HepG2 (cell line): Measurements from ENCODE around the gene ZMIZ1. TPM values are rescaled to one million over a fixed set of nuclear protein-coding genes. Genes with fewer than 3 reads are reported as not detected.

ENCODE experiments used
- ATAC-seq: fragments of 200-7000 bp; cut with Tn5 transposase; 3 replicates; pipeline ENCODE4 v1.9.1; 2020; ENCODE audit warnings: mild to moderate bottlenecking, moderate library complexity
- BruUV-seq: library from RNA; stranded (reverse); fragments of 400-500 nt; replicated peaks from 2 replicates; lab custom pipeline; 2021; lab: Mats Ljungman, UMichigan
- CTCF ChIA-PET: fragments of 300-600 bp; formaldehyde crosslinking; extraction: SDS; loops from one replicate; lab custom pipeline; 2021; ENCODE audit warnings: low total read pairs, inconsistent platforms, low intra/inter-chr PET ratio; lab: Yijun Ruan, JAX
- POLR2A ChIA-PET: fragments of 350-600 bp; sonication (Branson Sonifier 250); formaldehyde crosslinking; loops from one replicate; lab custom pipeline; 2020; ENCODE audit warnings: antibody characterized with exemption, inconsistent platforms; lab: Yijun Ruan, JAX
- DNase-seq: peaks from one replicate; pipeline ENCODE4 v3.0.0-alpha.2; 2015; ENCODE audit warnings: low spot score
- FAIRE-seq: peaks from 3 replicates; lab custom pipeline; 2011; peaks lifted over from hg19 to GRCh38; lab: Jason Lieb, UNC
- H2AFZ ChIP-seq: one replicate; pipeline ENCODE4 v1.6.1; 2011; ENCODE audit warnings: low read length, inconsistent platforms
- H3K27ac ChIP-seq: fragments of 300-600 bp; 3 replicates; pipeline ENCODE4 v1.8.0; 2011; ENCODE audit warnings: mixed run types, mild to moderate bottlenecking, mixed read lengths, low read length, inconsistent platforms; ENCODE audit not compliant: insufficient read depth; ENCODE audit errors: extremely low read length
- H3K27me3 ChIP-seq, 2 experiments: fragments of 200-600 bp in 1 of 2; 2 replicates in 1 of 2; 3 replicates in 1 of 2; pipeline versions ENCODE4 v1.6.0 to v1.8.0; 2011; ENCODE audit warnings: low read length in 2 of 2, mild to moderate bottlenecking in 2 of 2, moderate library complexity in 2 of 2, inconsistent platforms in 1 of 2; ENCODE audit not compliant: insufficient read depth in 2 of 2, control insufficient read depth in 1 of 2
- H3K36me3 ChIP-seq, 2 experiments: fragments of 200-600 bp in 1 of 2; replicated peaks in 1 of 2; 2 replicates in 1 of 2; 3 replicates in 1 of 2; pipeline versions ENCODE4 v1.5.1 to v1.8.0; 2011; ENCODE audit warnings: low read length in 2 of 2, inconsistent platforms in 1 of 2; ENCODE audit not compliant: insufficient read depth in 2 of 2, control insufficient read depth in 1 of 2
- H3K4me1 ChIP-seq: 2 replicates; pipeline ENCODE4 v1.5.1; 2012; ENCODE audit warnings: low read length, inconsistent platforms; ENCODE audit not compliant: insufficient read depth
- H3K4me2 ChIP-seq: 2 replicates; pipeline ENCODE4 v1.6.0; 2011; ENCODE audit warnings: low read depth, low read length, inconsistent platforms
- H3K4me3 ChIP-seq, 3 experiments: fragments of 200-600 bp in 1 of 3; sonication (generic), shearing (Covaris generic) in 1 of 3; replicated peaks in 1 of 3; 2 replicates each; pipeline ENCODE4 v1.5.1; 2011 to 2016; ENCODE audit warnings: low read length in 3 of 3, inconsistent platforms in 2 of 3, low read depth in 2 of 3, mild to moderate bottlenecking in 2 of 3, control low read depth in 1 of 3, mixed read lengths in 1 of 3; ENCODE audit not compliant: insufficient read depth in 1 of 3
- H3K79me2 ChIP-seq: one replicate; pipeline ENCODE4 v1.6.1; 2011; ENCODE audit warnings: low read length, inconsistent platforms; ENCODE audit not compliant: insufficient read depth
- H3K9ac ChIP-seq: 2 replicates; pipeline ENCODE4 v1.6.0; 2011; ENCODE audit warnings: mild to moderate bottlenecking, low read depth, low read length, inconsistent platforms; ENCODE audit not compliant: insufficient read depth
- H3K9me3 ChIP-seq: 2 replicates; pipeline ENCODE4 v1.5.1; 2012; ENCODE audit warnings: mild to moderate bottlenecking, low read length
- H4K20me1 ChIP-seq: 2 replicates; pipeline ENCODE4 v1.6.0; 2011; ENCODE audit warnings: inconsistent platforms, mild to moderate bottlenecking, low read length, moderate library complexity; ENCODE audit not compliant: insufficient read depth
- AGO2 ChIP-seq: fragments of 200-400 bp; formaldehyde crosslinking; optimal IDR thresholded peaks from 2 replicates; pipeline ENCODE3; 2017; ENCODE audit warnings: mild to moderate bottlenecking, low read depth, low read length, moderate library complexity
- CEBPG ChIP-seq: IDR thresholded peaks from 2 replicates; pipeline ENCODE4 v1.6.1; 2016
- DNMT3B ChIP-seq: conservative IDR thresholded peaks from 2 replicates; pipeline ENCODE4 v1.6.1; 2016; ENCODE audit warnings: missing biosample characterization, control low read depth
- FOXP1 ChIP-seq, 2 experiments: fragments of 450-650 bp in 1 of 2; IDR thresholded peaks; 2 replicates each; pipeline ENCODE4 v1.6.1; 2017 to 2018; ENCODE audit warnings: antibody characterized with exemption in 1 of 2
- HNRNPLL ChIP-seq: fragments of 200-400 bp; formaldehyde crosslinking; IDR thresholded peaks from 2 replicates; pipeline ENCODE4 v1.6.1; 2017; ENCODE audit warnings: mild to moderate bottlenecking, low read depth, low read length; ENCODE audit not compliant: poor library complexity, severe bottlenecking
- HOXA7 ChIP-seq: sonication (generic); formaldehyde crosslinking; IDR thresholded peaks from 2 replicates; pipeline ENCODE4 v1.8.1; 2022; ENCODE audit warnings: mild to moderate bottlenecking, missing genetic modification reagents, moderate library complexity
- PHF5A ChIP-seq: IDR thresholded peaks from one replicate; pipeline ENCODE4 v1.6.1; 2018; ENCODE audit warnings: low read depth, missing genetic modification reagents; ENCODE audit not compliant: unreplicated experiment
- RBM22 ChIP-seq: fragments of 200-400 bp; formaldehyde crosslinking; optimal IDR thresholded peaks from 2 replicates; pipeline ENCODE3; 2017; ENCODE audit warnings: mild to moderate bottlenecking, low read length, moderate library complexity
- SMYD3 ChIP-seq: sonication (generic); formaldehyde crosslinking; IDR thresholded peaks from 2 replicates; pipeline ENCODE4 v1.8.1; 2023; ENCODE audit warnings: mild to moderate bottlenecking, missing genetic modification reagents
- TBP ChIP-seq: sonication (generic); formaldehyde crosslinking; IDR thresholded peaks from 2 replicates; pipeline ENCODE4 v1.5.0; 2020; ENCODE audit warnings: missing genetic modification reagents
- TERF1 ChIP-seq: sonication (generic); formaldehyde crosslinking; IDR thresholded peaks from 2 replicates; pipeline ENCODE4 v1.8.0; 2022; ENCODE audit warnings: mild to moderate bottlenecking, missing genetic modification reagents, moderate library complexity
- ZNF234 ChIP-seq: sonication (generic); formaldehyde crosslinking; conservative IDR thresholded peaks from 2 replicates; pipeline ENCODE4 v1.5.1; 2020; ENCODE audit warnings: mild to moderate bottlenecking, missing genetic modification reagents
- WGBS: methylation state at CpG from one replicate; pipeline ENCODE4 v1.1.6; 2017; ENCODE audit warnings: low lambda C conversion rate; 5-methylcytosine and 5-hydroxymethylcytosine counted together
- in situ Hi-C: cut with HindIII; loops from 2 replicates; pipeline ENCODE4 v1.10.0; 2017; ENCODE audit warnings: low pct_unique_long_range_greater_than_20kb; ENCODE audit not compliant: extremely low pct_ligation_motif_present
- intact Hi-C: fragments of 100-400 bp; cut with micrococcal nuclease; formaldehyde crosslinking; loops from one replicate; pipeline ENCODE4 v1.10.0; 2022; ENCODE audit not compliant: unreplicated experiment
- polyA plus RNA-seq, 8 experiments: library from polyadenylated mRNA; depleted of rRNA in 3 of 8; stranded (reverse) in 7 of 8; unstranded in 1 of 8; fragments of >200 nt; fragmentation: Illumina TruSeq in 4 of 8; extraction: Trizol in 4 of 8; gene quantifications; 2 replicates each; pipeline versions ENCODE4 v1.2.1 to v1.2.3, GENCODE V29; 2011 to 2016; ENCODE audit warnings: low read depth in 4 of 8, missing spikeins in 1 of 8, mixed read lengths in 1 of 8; ENCODE audit not compliant: insufficient read depth in 1 of 8
- total RNA-seq, 5 experiments: library from RNA; depleted of rRNA; stranded (reverse); fragments of >200 nt; fragmentation: Illumina TruSeq; extraction: Trizol; gene quantifications; 2 replicates each; pipeline ENCODE4 v1.2.3, GENCODE V29; 2016; ENCODE audit warnings: low read depth in 1 of 5

Gene ZMIZ1
- total and polyA plus RNA-seq, 2 of the 13 experiments (the other 11 are each of a cell fraction or from before 2014, with no cell fraction given): 5.3 to 10.2 TPM

DNA sequence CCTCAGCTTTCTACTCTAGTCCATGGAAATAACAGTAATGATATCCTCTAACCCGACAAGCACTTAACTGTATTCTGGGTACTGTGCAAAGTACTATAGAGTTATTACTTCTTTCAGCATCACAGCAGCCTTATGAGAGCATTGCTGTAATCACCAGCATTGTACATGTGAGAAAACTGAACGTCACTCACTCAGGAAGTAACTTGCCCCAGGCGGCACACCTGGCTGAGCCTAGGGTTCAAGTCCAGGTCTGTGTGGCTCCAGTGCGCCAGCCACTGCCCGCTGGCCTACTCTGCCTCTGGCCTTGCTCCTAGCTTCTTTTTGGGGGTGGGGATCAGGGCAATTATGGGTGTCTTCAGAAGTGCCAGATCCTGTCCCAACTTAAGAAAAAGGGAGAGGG, 50.5 kb downstream of the ZMIZ1 start:
- CTCF ChIA-PET: no interaction called here

GRCh38 chr10:79123547-79123963, 54.8 kb downstream of the ZMIZ1 start:
- CTCF ChIA-PET: no interaction called here
- Histone ChIP-seq H3K4me1 (peaks cover 35% of the 10 kb centered on the region), H3K9ac (no peak overlapping the region), H3K36me3 (peaks cover 52 to 72% of the 10 kb centered on the region in 2 experiments), H2AFZ (no peak overlapping the region), H3K27me3 (no peaks in the 10 kb centered on the region), H3K9me3 (no peaks in the 10 kb centered on the region), H4K20me1 (peaks cover 64% of the 10 kb centered on the region), H3K27ac (no peak overlapping the region), H3K4me2 (no peak overlapping the region), H3K4me3 (no peak overlapping the region), H3K79me2 (peaks cover 21% of the 10 kb centered on the region)
- FAIRE-seq (no peak), DNase-seq (no peak), ATAC-seq (no peak)
- POLR2A ChIA-PET: no interaction called here
- TF ChIP-seq AGO2: peak; percentile 28
- TF ChIP-seq DNMT3B: no peak
- TF ChIP-seq RBM22: peak; percentile 9
- 100% methylated on average over 1 of the region's 8 CpGs for WGBS
- intact Hi-C loops: no loop called here
- in situ Hi-C loops: no loop called here
- BruUV-seq: no TSS peak

More for the DNA sequence above, 50.5 kb downstream of the ZMIZ1 start:
- H3K9ac ChIP-seq: no peak overlapping the region
- H3K27ac ChIP-seq: no peak overlapping the region
- H3K9me3 ChIP-seq: no peaks in the 10 kb centered on the region
- ATAC-seq: no peak
- H3K4me1 ChIP-seq: peaks cover 34% of the 10 kb centered on the region
- BruUV-seq: no TSS peak
- peaks cover 47% of the 10 kb centered on the region for H3K79me2 ChIP-seq
- TF ChIP-seq FOXP1 (IDR thresholded peaks at IDR 0.05) (no peak), FOXP1 (CRISPR knock-in tag; IDR thresholded peaks at IDR 0.05) (no peak), HOXA7 (CRISPR knock-in tag) (no peak), SMYD3 (CRISPR knock-in tag) (no peak), HNRNPLL (no peak), TBP (CRISPR knock-in tag) (no peak), PHF5A (CRISPR knock-in tag) (no peak), TERF1 (CRISPR knock-in tag) (no peak), CEBPG (CRISPR knock-in tag) (no peak), ZNF234 (no peak)
- H3K4me2 ChIP-seq: no peak overlapping the region
- DNase-seq: no peak
- in situ Hi-C loops (no loop called here), intact Hi-C loops (no loop called here)
- H3K27me3 ChIP-seq: no peaks in the 10 kb centered on the region
- POLR2A ChIA-PET: no interaction called here
- peaks cover 67% of the 10 kb centered on the region for H4K20me1 ChIP-seq
- no peak overlapping the region for H2AFZ ChIP-seq
- H3K36me3 ChIP-seq: peaks cover 51 to 68% of the 10 kb centered on the region in 2 experiments
- no peak overlapping the region for H3K4me3 ChIP-seq
- 94% methylated on average over 1 of the region's 5 CpGs for WGBS
- FAIRE-seq: no peak
